ENCODE results near the gene RPS6KL1. TPM values are rescaled to one million over a fixed set of nuclear protein-coding genes. Genes with fewer than 3 reads are reported as not detected.

Gene RPS6KL1
- total RNA-seq, 1 experiment from 2014 or later = 17.9 TPM

DNA sequence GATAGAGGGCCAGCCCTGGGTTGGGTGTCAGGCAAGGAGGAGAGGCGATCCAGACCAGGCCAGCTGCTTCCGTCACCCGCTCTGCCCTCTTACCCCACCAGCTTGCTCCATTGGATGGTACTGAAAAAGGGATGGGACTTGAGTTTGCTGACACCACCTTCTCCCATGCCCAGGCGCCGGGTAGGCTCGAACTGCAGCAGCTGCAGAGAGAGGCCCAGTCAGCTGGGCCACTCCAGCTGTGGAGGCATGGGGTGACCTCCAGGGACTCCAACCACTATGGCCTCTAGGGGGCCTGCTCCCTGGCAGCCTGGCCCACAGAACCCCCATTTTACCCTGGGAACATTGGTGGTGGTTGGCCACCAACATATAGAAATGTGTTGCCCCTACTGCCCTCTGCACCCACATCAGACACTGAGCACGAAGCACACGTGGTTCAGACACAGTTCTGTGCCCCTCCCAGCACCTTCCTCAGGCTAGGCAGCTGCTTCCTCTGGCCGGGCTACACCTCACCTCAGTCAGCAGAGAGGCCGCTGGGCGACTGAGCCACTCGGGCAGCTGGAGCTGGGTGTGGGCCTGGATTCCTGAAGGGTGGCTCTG is 16.0 kb downstream of the RPS6KL1 start:
- no TSS peak for BruUV-seq (replicated peaks)
- intact Hi-C loops (cut with micrococcal nuclease) = no loop called here
- no peak for ATAC-seq

DNA sequence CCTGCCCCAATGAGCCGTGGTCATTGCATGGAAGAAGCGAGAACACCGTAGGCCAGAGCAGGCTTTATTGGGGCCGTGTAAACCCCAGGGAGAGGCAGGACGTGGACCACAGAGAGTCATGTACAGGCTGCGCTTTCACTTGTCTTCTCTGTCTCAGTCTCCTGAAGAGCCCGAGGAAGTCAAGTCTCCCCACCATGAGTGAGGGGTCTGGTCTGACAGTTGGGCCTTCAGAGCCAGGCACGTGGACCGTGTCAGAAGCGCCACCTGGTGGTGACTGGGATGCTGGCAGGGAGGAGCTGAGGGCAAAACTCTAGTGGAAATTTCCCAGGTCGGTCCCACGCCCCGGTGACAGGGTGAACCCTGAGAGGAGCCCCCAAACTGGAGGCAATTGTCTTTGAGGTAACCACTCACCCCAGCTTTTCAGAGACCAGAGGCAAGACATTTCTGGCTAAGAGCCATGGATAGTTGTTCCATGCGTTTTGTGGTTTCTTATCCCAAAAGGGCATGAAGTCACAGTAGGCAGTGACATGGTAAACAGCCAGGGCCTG is 17.4 kb downstream of the RPS6KL1 start:
- Histone ChIP-seq H3K4me1 (ENCODE audit: insufficient read depth, low read length) (no peaks in the 10 kb centered on the region), H2AFZ (ENCODE audit: low read length) (no peak overlapping the region), H3K4me3 (ENCODE audit: low read length) (no peak overlapping the region), H4K20me1 (ENCODE audit: low read length) (no peaks in the 10 kb centered on the region), H3K9me2 (replicated peaks; ENCODE audit: low read length) (no peaks in the 10 kb centered on the region), H3K9ac (ENCODE audit: low read length) (no peak overlapping the region), H3F3A (ENCODE audit: low read length, unreplicated experiment) (no peaks in the 10 kb centered on the region), H3K27me3 (ENCODE audit: low read length) (no peaks in the 10 kb centered on the region), H3K4me2 (ENCODE audit: low read length) (no peak overlapping the region), H3K9me3 (ENCODE audit: low read length) (no peaks in the 10 kb centered on the region), H3K36me3 (ENCODE audit: low read depth, low read length) (peaks cover 28% of the 10 kb centered on the region), H3K27ac (ENCODE audit: low read length) (no peak overlapping the region), H3K79me2 (ENCODE audit: low read length) (no peaks in the 10 kb centered on the region)
- BruUV-seq (replicated peaks) = no TSS peak
- ATAC-seq (peak; percentile 68), DNase-seq (peak; percentile 68)
- intact Hi-C loops (cut with micrococcal nuclease) = loop anchor here (1.0 kb wide), 1 partner anchor 44 kb away; no protein-coding TSS in a partner anchor
- peak; percentile 98 for TF ChIP-seq CTCF (conservative IDR thresholded peaks at IDR 0.05; ENCODE audit: low read depth, low read length)
- TF ChIP-seq EZH2phosphoT487 (IDR thresholded peaks at IDR 0.05; ENCODE audit: borderline replicate concordance, low read length) = no peak
- ChIA-PET CTCF (interaction anchor here (0.6 to 2.3 kb wide), 6 partner anchors 17 to 46 kb away, joined by 3 to 56 read pairs (median 6); partner anchors contain the start of gene RPS6KL1), POLR2A (ENCODE audit: unreplicated experiment) (no interaction called here)

More for the DNA sequence above, 16.0 kb downstream of the RPS6KL1 start:
- Histone ChIP-seq H3K9me3 (ENCODE audit: low read length) (no peaks in the 10 kb centered on the region), H3K4me2 (ENCODE audit: low read length) (no peak overlapping the region), H3K9me2 (replicated peaks; ENCODE audit: low read length) (no peaks in the 10 kb centered on the region), H4K20me1 (ENCODE audit: low read length) (no peaks in the 10 kb centered on the region), H3K27ac (ENCODE audit: low read length) (no peak overlapping the region), H3K79me2 (ENCODE audit: low read length) (no peaks in the 10 kb centered on the region), H3K4me3 (ENCODE audit: low read length) (no peak overlapping the region), H3F3A (ENCODE audit: low read length, unreplicated experiment) (no peaks in the 10 kb centered on the region), H2AFZ (ENCODE audit: low read length) (no peak overlapping the region), H3K36me3 (ENCODE audit: low read depth, low read length) (peaks cover 15% of the 10 kb centered on the region), H3K4me1 (ENCODE audit: insufficient read depth, low read length) (no peaks in the 10 kb centered on the region), H3K9ac (ENCODE audit: low read length) (no peak overlapping the region), H3K27me3 (ENCODE audit: low read length) (no peaks in the 10 kb centered on the region)
- DNase-seq = no peak
- ChIA-PET POLR2A (ENCODE audit: unreplicated experiment) (no interaction called here), CTCF (no interaction called here)
- no peak for TF ChIP-seq EZH2 (IDR thresholded peaks at IDR 0.05; ENCODE audit: low read length, unreplicated experiment)
- TF ChIP-seq EZH2phosphoT487 (IDR thresholded peaks at IDR 0.05; ENCODE audit: borderline replicate concordance, low read length) = no peak
- TF ChIP-seq CTCF (conservative IDR thresholded peaks at IDR 0.05; ENCODE audit: low read depth, low read length) = peak; percentile 46; the same call in 1 of the 2 replicates
